22Rv1 (cell line): ENCODE results near the gene AXIN1.

Source experiments
- H3K27ac ChIP-seq: fragments of 450-650 bp; 2 replicates; pipeline ENCODE4 v1.5.1; 2017
- ZFX ChIP-seq: fragments of 450-650 bp; IDR thresholded peaks from 2 replicates; pipeline ENCODE4 v1.6.1; 2017; ENCODE audit warnings: antibody characterized with exemption, borderline replicate concordance
- TF ChIP-seq, protein P1 (sequence below): fragments of 450-650 bp; IDR thresholded peaks from 2 replicates; pipeline ENCODE4 v1.5.1; 2017; ENCODE audit warnings: mild to moderate bottlenecking

Gene AXIN1

GRCh38 chr16:255183-255582 lies 97.3 kb downstream of the AXIN1 start:
- no peak overlapping the region for H3K27ac ChIP-seq
- no peak for TF ChIP-seq ZFX
- TF ChIP-seq, protein P1, sequence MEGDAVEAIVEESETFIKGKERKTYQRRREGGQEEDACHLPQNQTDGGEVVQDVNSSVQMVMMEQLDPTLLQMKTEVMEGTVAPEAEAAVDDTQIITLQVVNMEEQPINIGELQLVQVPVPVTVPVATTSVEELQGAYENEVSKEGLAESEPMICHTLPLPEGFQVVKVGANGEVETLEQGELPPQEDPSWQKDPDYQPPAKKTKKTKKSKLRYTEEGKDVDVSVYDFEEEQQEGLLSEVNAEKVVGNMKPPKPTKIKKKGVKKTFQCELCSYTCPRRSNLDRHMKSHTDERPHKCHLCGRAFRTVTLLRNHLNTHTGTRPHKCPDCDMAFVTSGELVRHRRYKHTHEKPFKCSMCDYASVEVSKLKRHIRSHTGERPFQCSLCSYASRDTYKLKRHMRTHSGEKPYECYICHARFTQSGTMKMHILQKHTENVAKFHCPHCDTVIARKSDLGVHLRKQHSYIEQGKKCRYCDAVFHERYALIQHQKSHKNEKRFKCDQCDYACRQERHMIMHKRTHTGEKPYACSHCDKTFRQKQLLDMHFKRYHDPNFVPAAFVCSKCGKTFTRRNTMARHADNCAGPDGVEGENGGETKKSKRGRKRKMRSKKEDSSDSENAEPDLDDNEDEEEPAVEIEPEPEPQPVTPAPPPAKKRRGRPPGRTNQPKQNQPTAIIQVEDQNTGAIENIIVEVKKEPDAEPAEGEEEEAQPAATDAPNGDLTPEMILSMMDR, result no peak

- no peak overlapping the region for H3K27ac ChIP-seq
- TF ChIP-seq, protein P1, result no peak
- TF ChIP-seq ZFX, result no peak
These were observed 98.1 kb downstream of the AXIN1 start for GRCh38 chr16:254461-254860.

DNA sequence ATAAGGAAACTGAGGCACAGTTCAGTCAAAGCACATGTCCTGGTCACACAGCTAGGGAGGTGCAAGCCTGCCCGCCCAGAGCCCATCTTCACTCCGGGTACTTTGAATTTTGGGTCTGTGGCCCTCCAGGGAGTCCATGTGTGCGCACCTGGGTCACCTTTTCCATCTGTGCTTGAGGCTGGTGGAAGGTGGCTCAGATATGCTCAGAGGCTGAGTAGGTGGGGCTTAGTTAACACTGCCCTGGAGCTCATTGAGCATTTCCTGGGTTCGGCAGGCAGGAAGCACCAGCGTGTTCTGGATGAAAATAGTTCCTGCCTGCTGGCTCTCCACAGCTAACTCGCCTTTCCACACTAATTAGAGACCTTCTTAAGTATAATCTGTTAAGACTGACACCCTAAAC lies 98.7 kb downstream of the AXIN1 start:
- no peak overlapping the region for H3K27ac ChIP-seq
- TF ChIP-seq, protein P1, result no peak
- TF ChIP-seq ZFX, result no peak

- H3K27ac ChIP-seq, result no peak overlapping the region
- no peak for TF ChIP-seq ZFX
- TF ChIP-seq, protein P1, result no peak
These were observed 99.9 kb downstream of the AXIN1 start for GRCh38 chr16:252366-253337.

DNA sequence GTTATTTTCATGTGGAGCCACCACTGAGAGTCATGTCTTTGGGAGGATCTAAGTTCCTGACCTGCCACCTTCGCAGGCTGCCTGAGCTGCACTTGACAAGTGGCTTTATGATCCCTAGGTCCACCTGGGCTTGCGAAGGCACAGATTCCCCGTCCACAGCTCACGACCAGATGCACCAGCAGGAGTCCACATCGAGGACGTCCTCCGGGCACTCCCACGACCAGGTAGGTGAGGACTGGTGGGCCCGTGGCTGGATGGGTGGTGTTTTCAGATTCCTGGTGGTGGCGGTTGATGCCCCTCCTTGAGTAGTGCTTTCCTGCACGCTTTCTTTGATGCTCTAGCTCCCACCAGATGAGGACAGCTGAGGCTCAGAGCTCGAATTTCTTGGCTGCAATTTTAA lies 103.1 kb downstream of the AXIN1 start:
- no peak overlapping the region for H3K27ac ChIP-seq
- no peak for TF ChIP-seq ZFX
- TF ChIP-seq, protein P1, result no peak

DNA sequence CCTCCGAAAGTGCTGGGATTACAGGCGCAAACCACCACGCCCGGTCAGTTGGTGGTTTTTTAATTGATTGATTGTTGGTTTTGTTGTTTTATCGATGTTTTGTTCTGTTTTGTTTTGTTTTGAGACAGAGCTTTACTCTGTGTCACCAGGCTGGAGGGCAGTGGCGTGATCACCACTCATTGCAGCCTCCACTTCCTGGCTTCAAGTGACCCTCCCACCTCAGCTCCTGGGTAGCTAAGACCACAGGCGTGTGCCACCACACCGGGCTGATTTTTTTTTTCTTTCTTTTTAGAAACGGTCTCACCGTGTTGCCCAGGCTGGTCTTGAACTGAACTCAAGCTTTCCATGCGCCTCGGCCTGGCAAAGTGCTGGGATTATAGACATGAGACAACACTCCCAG lies 105.5 kb downstream of the AXIN1 start:
- no peak overlapping the region for H3K27ac ChIP-seq
- TF ChIP-seq, protein P1, result no peak
- TF ChIP-seq ZFX, result no peak

DNA sequence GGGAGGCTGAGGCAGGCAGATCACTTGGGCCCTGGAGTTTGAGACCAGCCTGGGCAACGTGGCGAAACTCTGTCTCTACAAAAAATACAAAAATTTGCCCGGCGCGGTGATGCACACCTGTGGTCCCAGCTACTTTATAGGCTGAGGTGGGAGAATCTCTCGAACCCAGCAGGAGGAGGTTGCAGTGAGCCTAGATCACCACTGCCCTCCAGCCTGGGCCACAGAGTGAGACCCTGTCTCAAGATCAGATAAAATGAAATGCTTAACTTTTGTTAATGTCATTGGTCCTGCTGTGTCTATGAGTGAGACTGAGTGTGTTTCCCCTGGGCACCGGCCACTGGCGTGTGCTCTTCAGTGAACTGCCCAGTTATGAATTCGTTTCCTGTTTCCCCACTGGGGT lies 107.4 kb downstream of the AXIN1 start:
- TF ChIP-seq, protein P1, result no peak
- TF ChIP-seq ZFX, result no peak
- no peak overlapping the region for H3K27ac ChIP-seq
